ENCODE measurements around the gene TSHR.
"Not testable (repeated sequence)": the region's sequence is repeated elsewhere in the genome, so short reads cannot be mapped to it uniquely, and the experiment has no call there.

Gene TSHR

GRCh38 chr14:80955416-80955941 is at the start of gene TSHR:
Gene TSHR (plus strand): TSS chr14:80955621. CDS start chr14:80955681, 60 bp downstream.
- H3K27ac Mint-ChIP-seq, result peak within 1 kb of the TSS; percentile 63
- H3K4me1 Mint-ChIP-seq (ENCODE audit: low read depth), result peaks cover 46% of the 10 kb centered on the region
- no peaks in the 10 kb centered on the region for H3K9me3 Mint-ChIP-seq
- peaks cover 37% of the 10 kb centered on the region for H3K27me3 Mint-ChIP-seq (ENCODE audit: low read depth)
- peak within 1 kb of the TSS; percentile 89 for H3K4me3 Mint-ChIP-seq
- peaks cover 7% of the 10 kb centered on the region for H3K36me3 Mint-ChIP-seq (ENCODE audit: low read depth)

DNA sequence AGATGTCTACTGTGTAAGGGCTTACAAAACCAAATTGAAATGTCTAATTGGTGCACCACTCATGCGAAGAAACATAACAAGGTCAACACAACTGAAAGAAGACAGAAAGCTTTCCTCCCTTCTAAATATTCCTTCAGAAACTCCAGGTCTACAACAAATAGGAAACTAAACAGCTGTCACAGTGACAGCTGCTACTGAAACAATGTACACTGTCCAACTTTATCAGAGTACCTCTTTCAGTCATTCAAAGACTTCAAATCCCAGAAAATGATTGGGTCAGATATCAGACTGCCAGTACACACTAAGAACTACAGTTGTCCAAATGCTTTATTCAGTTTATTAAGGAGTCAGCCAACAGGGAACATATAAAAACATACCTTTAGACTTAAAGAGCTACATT is 49.1 kb upstream of the TSHR start:
- H3K27me3 Mint-ChIP-seq (ENCODE audit: low read depth), result no peaks in the 10 kb centered on the region
- peaks cover 12% of the 10 kb centered on the region for H3K4me1 Mint-ChIP-seq (ENCODE audit: low read depth)
- H3K36me3 Mint-ChIP-seq (ENCODE audit: low read depth), result peaks cover 23% of the 10 kb centered on the region
- no peak overlapping the region for H3K4me3 Mint-ChIP-seq
- H3K9me3 Mint-ChIP-seq, result no peaks in the 10 kb centered on the region
- no peak overlapping the region for H3K27ac Mint-ChIP-seq

DNA sequence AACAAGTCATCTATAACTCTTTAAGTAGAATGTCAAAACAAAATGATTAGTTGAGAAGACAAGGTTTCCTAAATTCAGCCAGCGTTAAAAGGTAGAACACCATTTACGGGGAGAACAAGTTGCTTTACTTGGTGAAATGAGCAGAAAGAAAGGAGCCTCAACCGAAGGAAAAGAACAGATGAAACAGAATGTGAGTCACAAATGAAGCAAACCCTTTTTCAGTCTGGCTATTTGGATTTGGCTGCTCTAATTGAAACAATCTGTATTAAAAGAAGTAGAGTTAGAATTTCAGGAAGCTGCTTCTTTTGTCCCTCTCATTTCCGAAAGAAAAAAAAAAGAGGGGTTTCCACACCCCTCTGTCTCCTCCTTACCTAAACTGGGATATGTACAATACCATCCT is 48.5 kb upstream of the TSHR start:
- Mint-ChIP-seq H3K27me3 (ENCODE audit: low read depth) (no peaks in the 10 kb centered on the region), H3K36me3 (ENCODE audit: low read depth) (peaks cover 20% of the 10 kb centered on the region), H3K4me3 (no peak overlapping the region), H3K9me3 (no peaks in the 10 kb centered on the region), H3K27ac (no peak overlapping the region), H3K4me1 (ENCODE audit: low read depth) (peaks cover 12% of the 10 kb centered on the region)

DNA sequence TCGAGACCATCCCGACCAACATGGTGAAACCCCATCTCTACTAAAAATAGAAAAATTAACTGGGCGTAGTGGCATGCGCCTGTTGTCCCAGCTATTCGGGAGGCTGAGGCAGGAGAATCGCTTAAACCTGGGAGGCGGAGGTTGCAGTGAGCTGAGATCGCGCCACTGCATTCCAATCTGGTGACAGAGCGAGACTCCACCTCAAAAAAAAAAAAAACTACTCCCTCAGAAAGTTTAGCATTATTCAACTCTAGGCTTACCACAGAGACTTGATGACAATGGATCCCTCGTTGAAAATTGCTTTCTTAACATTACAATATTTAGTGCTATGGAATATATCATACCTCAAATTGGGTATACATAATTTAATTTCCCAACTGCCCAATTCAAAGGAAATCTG is 43.4 kb upstream of the TSHR start:
- H3K36me3 Mint-ChIP-seq (ENCODE audit: low read depth), result peaks cover 23% of the 10 kb centered on the region
- H3K27ac Mint-ChIP-seq; H3K4me1 Mint-ChIP-seq (ENCODE audit: low read depth); H3K9me3 Mint-ChIP-seq; H3K4me3 Mint-ChIP-seq; H3K27me3 Mint-ChIP-seq (ENCODE audit: low read depth): not testable (repeated sequence)

- Mint-ChIP-seq H3K27ac (no peak overlapping the region), H3K4me1 (ENCODE audit: low read depth) (peaks cover 3% of the 10 kb centered on the region), H3K9me3 (no peaks in the 10 kb centered on the region), H3K27me3 (ENCODE audit: low read depth) (no peaks in the 10 kb centered on the region), H3K4me3 (no peak overlapping the region), H3K36me3 (ENCODE audit: low read depth) (peaks cover 17% of the 10 kb centered on the region)
Observed at GRCh38 chr14:80919622-80920021, 35.8 kb upstream of the TSHR start.

DNA sequence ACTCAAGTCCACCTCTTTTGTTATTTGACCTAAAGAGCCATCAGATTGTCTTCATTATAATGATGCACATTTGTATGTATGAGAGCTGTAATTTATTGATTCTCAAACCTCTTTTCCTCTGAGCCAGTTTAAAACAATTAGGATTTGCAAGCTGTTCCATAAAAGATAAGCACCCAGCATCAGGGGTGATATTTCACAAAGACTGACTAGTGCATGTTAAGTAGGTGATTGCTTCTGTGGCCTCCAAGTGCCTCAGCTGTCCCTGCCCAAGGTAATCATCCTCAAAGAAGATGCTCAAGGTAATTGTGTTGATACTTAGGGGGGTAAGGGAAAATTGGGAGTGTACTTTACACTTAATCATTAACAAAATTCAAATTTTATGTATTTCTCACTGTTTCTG is 32.1 kb upstream of the TSHR start:
- H3K9me3 Mint-ChIP-seq, result no peaks in the 10 kb centered on the region
- H3K4me3 Mint-ChIP-seq, result no peak overlapping the region
- no peaks in the 10 kb centered on the region for H3K27me3 Mint-ChIP-seq (ENCODE audit: low read depth)
- H3K4me1 Mint-ChIP-seq (ENCODE audit: low read depth), result peaks cover 24% of the 10 kb centered on the region
- H3K27ac Mint-ChIP-seq, result no peak overlapping the region
- H3K36me3 Mint-ChIP-seq (ENCODE audit: low read depth), result peaks cover 22% of the 10 kb centered on the region

- peaks cover 26% of the 10 kb centered on the region for H3K4me1 Mint-ChIP-seq (ENCODE audit: low read depth)
- no peak overlapping the region for H3K4me3 Mint-ChIP-seq
- H3K27ac Mint-ChIP-seq, result no peak overlapping the region
- no peaks in the 10 kb centered on the region for H3K27me3 Mint-ChIP-seq (ENCODE audit: low read depth)
- no peaks in the 10 kb centered on the region for H3K9me3 Mint-ChIP-seq
- peaks cover 25% of the 10 kb centered on the region for H3K36me3 Mint-ChIP-seq (ENCODE audit: low read depth)
Observed at GRCh38 chr14:80924365-80925103, 30.9 kb upstream of the TSHR start.

- peaks cover 4% of the 10 kb centered on the region for H3K9me3 Mint-ChIP-seq
- no peak overlapping the region for H3K4me3 Mint-ChIP-seq
- H3K4me1 Mint-ChIP-seq (ENCODE audit: low read depth), result peaks cover 44% of the 10 kb centered on the region
- no peaks in the 10 kb centered on the region for H3K27me3 Mint-ChIP-seq (ENCODE audit: low read depth)
- peak overlapping the region; percentile 52 for H3K27ac Mint-ChIP-seq
- H3K36me3 Mint-ChIP-seq (ENCODE audit: low read depth), result peaks cover 29% of the 10 kb centered on the region
Observed at GRCh38 chr14:80926397-80927082, 28.9 kb upstream of the TSHR start.

GRCh38 chr14:80927083-80927989 is 28.1 kb upstream of the TSHR start:
- Mint-ChIP-seq H3K4me1 (ENCODE audit: low read depth) (peaks cover 45% of the 10 kb centered on the region), H3K27me3 (ENCODE audit: low read depth) (no peaks in the 10 kb centered on the region), H3K4me3 (no peak overlapping the region), H3K36me3 (ENCODE audit: low read depth) (peaks cover 29% of the 10 kb centered on the region), H3K9me3 (peaks cover 5% of the 10 kb centered on the region), H3K27ac (peak overlapping the region; percentile 52)

DNA sequence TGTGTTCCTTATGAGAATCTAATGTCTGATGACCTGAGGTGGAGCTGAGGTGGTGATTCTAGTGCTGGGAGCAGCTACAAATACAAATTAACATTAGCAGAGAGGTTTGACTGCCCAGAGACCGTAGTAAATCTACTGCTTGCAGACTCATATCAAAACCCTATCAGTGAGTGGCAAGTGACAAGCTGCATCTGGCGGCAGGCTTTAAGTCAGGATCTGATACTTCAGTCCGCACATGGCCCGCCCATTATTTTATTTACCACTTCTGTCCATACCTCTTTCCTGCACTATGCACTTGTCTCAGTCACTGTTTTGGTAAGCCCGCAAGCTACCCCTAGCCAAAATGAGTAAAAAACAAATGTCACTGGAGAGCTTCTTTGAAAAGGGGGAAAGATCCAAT is 25.3 kb upstream of the TSHR start:
- H3K27me3 Mint-ChIP-seq (ENCODE audit: low read depth), result no peaks in the 10 kb centered on the region
- peak overlapping the region; percentile 91 for H3K27ac Mint-ChIP-seq
- H3K9me3 Mint-ChIP-seq, result peaks cover 5% of the 10 kb centered on the region
- peaks cover 50% of the 10 kb centered on the region for H3K4me1 Mint-ChIP-seq (ENCODE audit: low read depth)
- peaks cover 25% of the 10 kb centered on the region for H3K36me3 Mint-ChIP-seq (ENCODE audit: low read depth)
- peak overlapping the region; percentile 43 for H3K4me3 Mint-ChIP-seq

DNA sequence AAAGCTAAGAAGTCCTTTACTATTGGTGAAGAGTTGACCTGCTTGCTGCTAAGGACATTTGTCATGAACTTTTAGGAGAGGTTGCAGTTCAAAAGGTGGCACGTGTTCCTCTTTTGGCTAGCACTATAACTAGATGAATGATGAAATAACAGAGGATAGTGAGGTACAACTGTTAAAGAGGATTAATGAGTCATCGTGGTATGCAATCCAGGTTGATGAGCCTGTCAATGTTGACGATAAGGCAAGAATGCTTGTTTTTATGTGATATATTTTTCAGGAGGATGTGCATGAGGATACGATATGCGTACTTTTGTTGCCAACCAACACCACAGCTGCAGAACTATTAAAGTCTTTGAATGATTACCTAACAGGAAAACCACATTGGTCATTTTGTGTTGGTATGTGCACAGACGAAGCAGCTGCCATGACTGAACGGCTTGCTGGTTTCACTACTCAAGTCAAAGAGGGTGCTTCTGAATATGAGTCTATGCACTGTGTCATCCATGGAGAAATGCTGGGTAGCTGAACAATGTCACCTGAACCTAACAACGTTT is 24.5 kb upstream of the TSHR start:
- Mint-ChIP-seq H3K27me3 (ENCODE audit: low read depth) (no peaks in the 10 kb centered on the region), H3K9me3 (peaks cover 5% of the 10 kb centered on the region), H3K27ac (peak overlapping the region; percentile 91), H3K36me3 (ENCODE audit: low read depth) (peaks cover 20% of the 10 kb centered on the region), H3K4me1 (ENCODE audit: low read depth) (peaks cover 44% of the 10 kb centered on the region), H3K4me3 (peak overlapping the region; percentile 62)

GRCh38 chr14:80933282-80933681 is 22.1 kb upstream of the TSHR start:
- H3K4me3 Mint-ChIP-seq, result no peak overlapping the region
- H3K27me3 Mint-ChIP-seq (ENCODE audit: low read depth), result no peaks in the 10 kb centered on the region
- H3K4me1 Mint-ChIP-seq (ENCODE audit: low read depth), result peaks cover 35% of the 10 kb centered on the region
- H3K9me3 Mint-ChIP-seq, result peaks cover 5% of the 10 kb centered on the region
- no peak overlapping the region for H3K27ac Mint-ChIP-seq
- H3K36me3 Mint-ChIP-seq (ENCODE audit: low read depth), result peaks cover 16% of the 10 kb centered on the region

DNA sequence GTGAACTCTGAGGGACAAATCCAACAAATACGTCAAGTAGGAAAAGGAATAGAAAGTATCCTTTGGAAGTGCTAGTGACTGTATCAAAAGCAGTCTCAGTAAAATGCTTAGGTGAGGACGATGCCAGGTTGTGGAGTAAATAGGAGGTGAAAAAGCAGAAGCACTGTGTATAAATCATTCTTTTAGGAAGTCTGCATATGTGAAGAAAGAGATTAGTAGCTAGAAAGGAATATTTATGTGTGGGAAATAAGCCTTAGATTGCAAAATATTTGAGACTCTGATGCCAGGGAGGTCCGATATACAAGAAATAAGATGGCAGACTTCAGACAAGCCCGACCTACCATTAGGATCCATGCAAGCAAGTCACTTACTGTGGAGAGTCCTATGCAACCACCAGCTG is 21.7 kb upstream of the TSHR start:
- Mint-ChIP-seq H3K27me3 (ENCODE audit: low read depth) (no peaks in the 10 kb centered on the region), H3K4me3 (no peak overlapping the region)

DNA sequence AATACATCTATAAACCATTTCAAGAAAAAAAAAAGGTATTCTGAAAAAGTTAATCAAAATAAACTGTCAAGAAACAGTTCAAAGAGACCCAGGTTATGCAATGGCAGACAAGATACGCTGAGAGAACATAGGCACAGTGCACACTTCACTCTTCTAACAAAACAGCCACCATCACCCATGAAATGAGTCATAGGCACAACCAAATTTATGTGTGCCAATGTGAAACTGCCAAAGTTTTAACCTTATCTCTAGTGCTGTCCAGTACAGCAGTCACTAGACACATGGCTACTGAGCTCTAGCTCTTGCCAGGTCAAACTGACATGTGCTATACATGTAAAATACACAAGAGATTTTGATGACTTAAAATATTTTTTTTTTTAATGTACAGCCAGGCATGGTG is 15.3 kb upstream of the TSHR start:
- Mint-ChIP-seq H3K27me3 (ENCODE audit: low read depth) (no peaks in the 10 kb centered on the region), H3K4me1 (ENCODE audit: low read depth) (peaks cover 29% of the 10 kb centered on the region), H3K4me3 (peak overlapping the region; percentile 21), H3K36me3 (ENCODE audit: low read depth) (no peaks in the 10 kb centered on the region), H3K27ac (peak overlapping the region; percentile 26), H3K9me3 (no peaks in the 10 kb centered on the region)

More for the DNA sequence above, 21.7 kb upstream of the TSHR start:
- Mint-ChIP-seq H3K36me3 (ENCODE audit: low read depth) (peaks cover 15% of the 10 kb centered on the region), H3K4me1 (ENCODE audit: low read depth) (peaks cover 35% of the 10 kb centered on the region), H3K9me3 (peaks cover 5% of the 10 kb centered on the region), H3K27ac (no peak overlapping the region)
